HG03521 (cell line): Measurements from ENCODE around the gene FAM107B.

Experiments used
- ATAC-seq: cut with Tn5 transposase; IDR thresholded peaks from one replicate; pipeline ENCODE4 v1.9.1; 2021; ENCODE audit warnings: mild to moderate bottlenecking, moderate library complexity; ENCODE audit not compliant: unreplicated experiment

FAM107B gene

DNA sequence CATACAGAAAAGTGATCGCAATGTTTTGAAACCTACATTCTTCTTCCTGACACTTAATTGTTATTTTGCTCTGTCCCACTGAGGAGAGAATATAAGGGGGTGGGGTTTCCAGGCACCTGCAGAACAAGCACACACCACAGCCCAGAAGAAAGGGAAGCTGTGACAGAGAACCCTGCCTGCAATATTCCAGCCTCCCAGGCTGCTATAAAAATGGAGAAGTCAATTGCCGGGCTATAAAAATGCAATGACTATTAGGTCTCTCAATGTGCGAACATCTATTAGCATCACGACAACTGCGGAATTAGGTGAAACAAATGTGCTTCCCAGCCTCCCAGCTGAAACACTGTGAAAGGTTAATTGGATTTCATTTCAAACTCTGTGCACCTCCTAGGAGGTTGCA, 298.7 kb downstream of the FAM107B start:
- ATAC-seq = no peak

DNA sequence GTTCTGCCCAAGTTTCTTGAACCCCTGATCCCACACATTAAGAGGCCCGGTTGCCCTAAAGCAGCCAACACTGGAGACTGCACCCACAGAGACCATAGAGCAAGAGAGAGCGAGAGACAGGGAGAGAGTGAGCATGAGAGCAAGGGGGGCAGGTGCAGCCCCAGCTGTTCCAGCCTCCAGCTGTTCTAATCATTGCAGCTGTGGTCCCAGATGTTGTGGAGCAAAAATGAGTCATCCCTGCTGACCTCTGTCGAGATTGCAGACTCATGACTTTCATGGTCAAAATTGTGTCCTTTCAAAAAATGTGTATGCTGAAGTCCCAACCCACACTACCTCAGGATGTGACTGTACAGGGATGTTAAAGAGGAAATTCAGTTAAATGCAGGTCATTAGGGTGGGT, 300.0 kb downstream of the FAM107B start:
- no peak for ATAC-seq

DNA sequence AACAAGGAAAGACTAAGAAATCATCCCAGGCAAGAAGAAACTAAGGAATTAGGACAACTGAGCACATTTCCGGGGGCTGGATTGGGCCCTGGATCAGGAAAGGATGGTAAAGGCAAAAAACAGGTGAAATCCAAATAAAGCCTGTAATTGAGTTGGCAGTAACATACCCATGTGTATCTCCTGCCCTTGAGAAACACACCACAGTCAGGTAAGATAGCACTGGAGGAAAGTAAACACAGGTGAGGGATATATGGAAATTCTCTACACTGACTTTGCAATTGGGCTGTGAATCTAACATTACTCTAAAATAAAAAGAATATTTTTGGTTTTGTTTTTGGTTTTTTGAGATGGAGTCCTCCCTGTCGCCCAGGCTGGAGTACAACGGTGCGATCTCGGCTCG, 303.8 kb downstream of the FAM107B start:
- ATAC-seq = no peak

DNA sequence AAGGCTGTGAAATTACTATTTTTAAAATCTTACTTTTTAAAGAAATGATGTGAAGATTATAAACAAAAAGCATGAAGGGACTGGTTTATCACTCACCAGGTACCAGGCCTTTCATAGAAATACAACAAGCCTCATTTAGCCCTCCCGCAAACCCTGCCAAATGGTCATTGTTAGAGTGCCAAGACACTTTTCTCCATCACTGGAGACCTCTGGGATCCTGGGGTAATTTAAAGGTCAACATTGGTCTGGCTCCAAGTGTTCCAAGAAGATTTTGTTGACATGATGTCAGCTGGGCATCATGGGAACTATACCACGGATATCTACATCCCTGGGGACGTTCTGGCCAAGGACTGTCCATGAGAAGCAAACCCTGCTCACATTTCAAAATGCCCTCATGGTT, 306.0 kb downstream of the FAM107B start:
- no peak for ATAC-seq
